Uterus (tissue), 4 donors: ENCODE data around the gene FUT8. TPM values are rescaled to one million over a fixed set of nuclear protein-coding genes. Genes with fewer than 3 reads are reported as not detected.

ENCODE experiments used
- DNase-seq, 2 donors: peaks; one replicate each; pipeline ENCODE4 v3.0.0-alpha.2; 2019 to 2020
- H3K27ac ChIP-seq, 2 donors: fragments of 200-600 bp; sonication (generic); 1 replicate in 1 of 2; 2 replicates in 1 of 2; pipeline ENCODE4 v1.5.1; 2016 to 2018
- H3K27me3 ChIP-seq, 2 donors: fragments of 200-600 bp; sonication (generic); one replicate each; pipeline ENCODE4 v1.5.1; 2018 to 2019; ENCODE audit warnings: control low read depth in 1 of 2
- H3K36me3 ChIP-seq, 2 donors: fragments of 200-600 bp; sonication (generic); one replicate each; pipeline ENCODE4 v1.5.1; 2019; ENCODE audit warnings: control low read depth in 1 of 2
- H3K4me1 ChIP-seq, 2 donors: fragments of 200-600 bp; sonication (generic); one replicate each; pipeline ENCODE4 v1.5.1; 2018 to 2019; ENCODE audit warnings: control low read depth in 1 of 2
- H3K4me3 ChIP-seq, 2 donors: fragments of 200-600 bp; sonication (generic); 1 replicate in 1 of 2; 2 replicates in 1 of 2; pipeline ENCODE4 v1.5.1; 2018 to 2019; ENCODE audit warnings: mild to moderate bottlenecking in 1 of 2
- H3K9me3 ChIP-seq, 2 donors: fragments of 200-600 bp; sonication (generic); one replicate each; pipeline ENCODE4 v1.5.1; 2019; ENCODE audit warnings: control low read depth in 1 of 2
- CTCF ChIP-seq, 4 experiments: fragments of 200-600 bp in 2 of 4; fragments of 450-650 bp in 2 of 4; sonication (generic) in 2 of 4; IDR thresholded peaks; one replicate each; pipeline ENCODE4 v1.5.1; 2016 to 2019; ENCODE audit warnings: antibody characterized with exemption in 4 of 4, mild to moderate bottlenecking in 2 of 4, moderate library complexity in 1 of 4
- POLR2A ChIP-seq, 2 donors: fragments of 450-650 bp; IDR thresholded peaks; one replicate each; pipeline ENCODE4 v1.6.1; 2016; ENCODE audit warnings: antibody characterized with exemption in 2 of 2, mild to moderate bottlenecking in 1 of 2, moderate library complexity in 1 of 2
- intact Hi-C: fragments of 100-400 bp; cut with DNase I; formaldehyde crosslinking; loops from one replicate; pipeline ENCODE4 v1.15.1; 2023; ENCODE audit warnings: low total_unique reads
- microRNA counts, 2 donors: library from miRNA; unstranded; fragments of <30 nt; microRNA quantifications; one replicate each; lab custom pipeline; 2016 to 2017
- microRNA-seq: library from miRNA; unstranded; fragments of <30 nt; microRNA quantifications from one replicate; pipeline ENCODE4, GENCODE V29; 2016; ENCODE audit warnings: borderline microRNAs expressed, borderline replicate concordance
- small RNA-seq: library from RNA; depleted of rRNA; stranded (forward); fragments of <200 nt; gene quantifications from one replicate; pipeline ENCODE3, GENCODE V24; 2016
- total RNA-seq, 4 donors: library from RNA; depleted of rRNA in 3 of 4; stranded (reverse); fragments of >200 nt in 3 of 4; gene quantifications; one replicate each; pipeline versions ENCODE4 v1.1.0 to v1.2.4, GENCODE V29; 2014 to 2023
- donor health status: DM: yes; HTN: yes; CAD: no.

FUT8 gene
- total RNA-seq, 4 donors from 2014 or later, result 39.2 to 57.6 (median 51.8) TPM

- no peaks in the 10 kb centered on the region for H3K9me3 ChIP-seq
- H3K36me3 ChIP-seq, result no peaks in the 10 kb centered on the region
- TF ChIP-seq POLR2A (IDR thresholded peaks at IDR 0.05), result no peak
- no peak for TF ChIP-seq CTCF (IDR thresholded peaks at IDR 0.05)
Measured at GRCh38 chr14:65790172-65790815, 377.8 kb downstream of the FUT8 start.

GRCh38 chr14:65791191-65791981 is 378.9 kb downstream of the FUT8 start:
- no peak for DNase-seq
- Histone ChIP-seq H3K4me3 (no peak overlapping the region), H3K4me1 (no peaks in the 10 kb centered on the region), H3K9me3 (no peaks in the 10 kb centered on the region), H3K27me3 (no peaks in the 10 kb centered on the region), H3K27ac (no peak overlapping the region), H3K36me3 (no peaks in the 10 kb centered on the region)
- intact Hi-C loops, result no loop called here
- no peak for TF ChIP-seq CTCF (IDR thresholded peaks at IDR 0.05)
- no peak for TF ChIP-seq POLR2A (IDR thresholded peaks at IDR 0.05)

More at GRCh38 chr14:65790172-65790815, 377.8 kb downstream of the FUT8 start:
- Histone ChIP-seq H3K4me3 (no peak overlapping the region), H3K4me1 (no peaks in the 10 kb centered on the region), H3K27me3 (no peaks in the 10 kb centered on the region), H3K27ac (no peak overlapping the region)
- DNase-seq, result no peak
- intact Hi-C loops, result no loop called here

GRCh38 chr14:65792208-65792905 is 379.8 kb downstream of the FUT8 start:
- Histone ChIP-seq H3K4me1 (no peaks in the 10 kb centered on the region), H3K27ac (no peak overlapping the region), H3K9me3 (no peaks in the 10 kb centered on the region), H3K4me3 (no peak overlapping the region), H3K36me3 (no peaks in the 10 kb centered on the region), H3K27me3 (no peaks in the 10 kb centered on the region)
- TF ChIP-seq POLR2A (IDR thresholded peaks at IDR 0.05), result no peak
- no peak for TF ChIP-seq CTCF (IDR thresholded peaks at IDR 0.05)
- DNase-seq, result no peak
- intact Hi-C loops, result no loop called here

MicroRNAs encoded within 50 kb of the gene (microRNA counts, 767-probe panel; counts per million panel counts)
- 0 to 2,486 counts per million in 2 donors for microRNA hsa-miR-625-5p (lab: Ali Mortazavi, UCI)

Small RNA genes lying within 50 kb of the gene (microRNA-seq; reads per million reads assigned to microRNA genes)
- gene MIR625, result not detected

Small RNA genes lying within 50 kb of the gene (small RNA-seq; reads per million reads assigned to genes)
- not detected for gene MIR625
